A549 (cell line): ENCODE results near the gene XCR1.

ENCODE experiments used
- CEBPB ChIP-seq, 2 experiments: fragments of >200 bp in 1 of 2; sonication (Bioruptor Twin) in 1 of 2; formaldehyde crosslinking in 1 of 2; IDR thresholded peaks; 2 replicates each; pipeline ENCODE4 v1.6.1; 2012 to 2016
- JUN ChIP-seq, 2 experiments: fragments of >200 bp; sonication (Bioruptor Twin); formaldehyde crosslinking; IDR thresholded peaks; 2 replicates in 1 of 2; 3 replicates in 1 of 2; pipeline ENCODE4 v1.6.1; 2016 to 2017
- MAX ChIP-seq: IDR thresholded peaks from 2 replicates; pipeline ENCODE4 v1.6.1; 2012
- MYC ChIP-seq: IDR thresholded peaks from 2 replicates; pipeline ENCODE4 v1.6.1; 2012; ENCODE audit warnings: mild to moderate bottlenecking, inconsistent platforms, low read length, improper control_type of control experiment, borderline replicate concordance
- RCOR1 ChIP-seq: fragments of 150-350 bp; IDR thresholded peaks from 2 replicates; pipeline ENCODE4 v1.6.1; 2014; ENCODE audit warnings: antibody characterized with exemption, low read length, low read depth
- SREBF2 ChIP-seq: fragments of 450-650 bp; IDR thresholded peaks from 2 replicates; pipeline ENCODE4 v1.6.1; 2014; ENCODE audit warnings: mild to moderate bottlenecking, moderate library complexity
- TP53 ChIP-seq: fragments of 250-450 bp; sonication (Bioruptor Pico); IDR thresholded peaks from 2 replicates; pipeline ENCODE4 v1.5.0; 2021; ENCODE audit warnings: mild to moderate bottlenecking, moderate library complexity
- TF ChIP-seq, protein P1 (sequence below): fragments of >200 bp; sonication (Bioruptor Twin); formaldehyde crosslinking; IDR thresholded peaks from 3 replicates; pipeline ENCODE4 v1.5.1; 2016

- TF ChIP-seq, protein P1, sequence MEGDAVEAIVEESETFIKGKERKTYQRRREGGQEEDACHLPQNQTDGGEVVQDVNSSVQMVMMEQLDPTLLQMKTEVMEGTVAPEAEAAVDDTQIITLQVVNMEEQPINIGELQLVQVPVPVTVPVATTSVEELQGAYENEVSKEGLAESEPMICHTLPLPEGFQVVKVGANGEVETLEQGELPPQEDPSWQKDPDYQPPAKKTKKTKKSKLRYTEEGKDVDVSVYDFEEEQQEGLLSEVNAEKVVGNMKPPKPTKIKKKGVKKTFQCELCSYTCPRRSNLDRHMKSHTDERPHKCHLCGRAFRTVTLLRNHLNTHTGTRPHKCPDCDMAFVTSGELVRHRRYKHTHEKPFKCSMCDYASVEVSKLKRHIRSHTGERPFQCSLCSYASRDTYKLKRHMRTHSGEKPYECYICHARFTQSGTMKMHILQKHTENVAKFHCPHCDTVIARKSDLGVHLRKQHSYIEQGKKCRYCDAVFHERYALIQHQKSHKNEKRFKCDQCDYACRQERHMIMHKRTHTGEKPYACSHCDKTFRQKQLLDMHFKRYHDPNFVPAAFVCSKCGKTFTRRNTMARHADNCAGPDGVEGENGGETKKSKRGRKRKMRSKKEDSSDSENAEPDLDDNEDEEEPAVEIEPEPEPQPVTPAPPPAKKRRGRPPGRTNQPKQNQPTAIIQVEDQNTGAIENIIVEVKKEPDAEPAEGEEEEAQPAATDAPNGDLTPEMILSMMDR: no peak
- no peak for TF ChIP-seq CEBPB (IDR thresholded peaks at IDR 0.05)
- TF ChIP-seq JUN (IDR thresholded peaks at IDR 0.05): no peak
- no peak for TF ChIP-seq SREBF2
- no peak for TF ChIP-seq RCOR1
- TF ChIP-seq MYC: no peak
- TF ChIP-seq MAX: no peak
- TF ChIP-seq TP53: no peak
Observed at GRCh38 chr3:46065750-46066256, 38.5 kb upstream of the XCR1 start.
